Measurements from ENCODE around the gene COTL1.
A peak's percentile ranks its signal among the peaks of the same experiment; 100 is the strongest.
"Not testable (repeated sequence)": the region's sequence is repeated elsewhere in the genome, so short reads cannot be mapped to it uniquely, and the experiment has no call there.

The COTL1 gene

GRCh38 chr16:84569382-84569987 lies 48.4 kb downstream of the COTL1 start:
- no peak for DNase-seq (ENCODE audit: low read depth in 3 of 3)

GRCh38 chr16:84568066-84568465 lies 49.8 kb downstream of the COTL1 start:
- no peak for DNase-seq (ENCODE audit: low read depth in 3 of 3)

GRCh38 chr16:84567286-84567962 lies 50.5 kb downstream of the COTL1 start:
- DNase-seq (ENCODE audit: low read depth in 3 of 3): no peak

GRCh38 chr16:84566545-84567257 lies 51.2 kb downstream of the COTL1 start:
- DNase-seq (ENCODE audit: low read depth in 3 of 3): no peak

- DNase-seq (ENCODE audit: low read depth in 3 of 3): no peak
Measured at GRCh38 chr16:84565669-84566495, 52.0 kb downstream of the COTL1 start.

- DNase-seq (ENCODE audit: low read depth in 3 of 3): no peak
Measured at GRCh38 chr16:84563786-84564420, 54.0 kb downstream of the COTL1 start.

GRCh38 chr16:84563064-84563715 lies 54.7 kb downstream of the COTL1 start:
- no peak for DNase-seq (ENCODE audit: low read depth in 3 of 3)

- no peak for DNase-seq (ENCODE audit: low read depth in 3 of 3)
Measured at GRCh38 chr16:84562174-84562815, 55.6 kb downstream of the COTL1 start.

- no peak for DNase-seq (ENCODE audit: low read depth in 3 of 3)
Measured at GRCh38 chr16:84561291-84561690, 56.6 kb downstream of the COTL1 start.

GRCh38 chr16:84560269-84560668 lies 57.6 kb downstream of the COTL1 start:
- no peak for DNase-seq (ENCODE audit: low read depth in 3 of 3)

GRCh38 chr16:84559311-84559932 lies 58.5 kb downstream of the COTL1 start:
- DNase-seq (ENCODE audit: low read depth in 3 of 3): no peak

- not testable (repeated sequence) for DNase-seq (ENCODE audit: low read depth in 3 of 3)
Measured at GRCh38 chr16:84558850-84559249, 59.0 kb downstream of the COTL1 start.

GRCh38 chr16:84557504-84557903 lies 60.4 kb downstream of the COTL1 start:
- no peak for DNase-seq (ENCODE audit: low read depth in 3 of 3)

GRCh38 chr16:84557059-84557458 lies 60.8 kb downstream of the COTL1 start:
- no peak for DNase-seq (ENCODE audit: low read depth in 3 of 3)

GRCh38 chr16:84555418-84556196 lies 62.3 kb downstream of the COTL1 start:
- no peak for DNase-seq (ENCODE audit: low read depth in 3 of 3)

GRCh38 chr16:84554627-84555328 lies 63.1 kb downstream of the COTL1 start:
- no peak for DNase-seq (ENCODE audit: low read depth in 3 of 3)

- DNase-seq (ENCODE audit: low read depth in 3 of 3): peak in 1 of 3 donors; percentile 28
Measured at GRCh38 chr16:84553873-84554399, 63.9 kb downstream of the COTL1 start.

GRCh38 chr16:84552135-84552534 lies 65.7 kb downstream of the COTL1 start:
- no peak for DNase-seq (ENCODE audit: low read depth in 3 of 3)

Data from stimulated activated CD4-positive, alpha-beta T cell treated with anti-CD3 and anti-CD28 coated beads, TNF-alpha, amount 100 ng/mL, for 48 hours (primary cell).